ENCODE results near the gene MACROH2A1. TPM values are rescaled to one million over a fixed set of nuclear protein-coding genes. Genes with fewer than 3 reads are reported as not detected.
A peak's percentile ranks its signal among the peaks of the same experiment; 100 is the strongest.

The MACROH2A1 gene
- total RNA-seq, 1 donor from 2014 or later: 179 TPM

DNA sequence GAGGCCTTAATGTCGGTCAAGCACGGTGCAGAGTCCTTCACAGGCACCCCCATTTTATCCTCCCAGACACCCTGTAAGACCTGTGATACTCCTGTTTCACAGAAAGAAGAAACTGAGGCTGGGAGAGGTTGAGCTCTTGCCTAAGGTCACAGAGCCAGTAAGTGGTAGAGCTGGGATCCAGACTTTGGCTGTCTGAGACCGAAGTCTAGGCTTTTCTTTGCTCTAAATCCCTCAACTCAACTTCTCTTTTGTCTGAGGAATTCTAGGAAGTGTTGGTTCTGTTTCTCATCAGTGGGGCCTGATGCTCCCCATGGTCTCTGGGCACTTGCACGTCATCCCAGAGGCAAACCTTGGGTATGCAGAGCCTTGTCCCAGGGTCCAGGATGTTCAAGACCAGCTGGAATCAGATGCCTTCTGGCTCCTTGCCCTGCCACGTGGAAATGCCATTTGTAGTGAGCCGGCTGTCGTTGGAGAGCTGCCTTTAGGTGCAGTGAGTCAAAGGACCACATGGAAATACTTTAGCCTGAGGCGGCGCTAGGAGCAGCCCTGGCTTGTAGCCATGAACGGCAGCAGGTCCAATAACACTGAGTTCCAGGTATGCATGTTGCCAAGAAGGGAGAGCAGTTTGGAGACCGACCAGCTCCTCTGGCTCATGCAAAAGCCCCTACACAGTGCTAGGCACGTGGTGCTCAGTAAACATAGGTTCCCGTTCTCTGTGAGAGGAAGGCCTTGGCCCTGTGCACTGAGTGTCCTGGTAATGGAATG, 38.9 kb upstream of the MACROH2A1 start:
- H3K4me1 ChIP-seq: peaks cover 47% of the 10 kb centered on the region

DNA sequence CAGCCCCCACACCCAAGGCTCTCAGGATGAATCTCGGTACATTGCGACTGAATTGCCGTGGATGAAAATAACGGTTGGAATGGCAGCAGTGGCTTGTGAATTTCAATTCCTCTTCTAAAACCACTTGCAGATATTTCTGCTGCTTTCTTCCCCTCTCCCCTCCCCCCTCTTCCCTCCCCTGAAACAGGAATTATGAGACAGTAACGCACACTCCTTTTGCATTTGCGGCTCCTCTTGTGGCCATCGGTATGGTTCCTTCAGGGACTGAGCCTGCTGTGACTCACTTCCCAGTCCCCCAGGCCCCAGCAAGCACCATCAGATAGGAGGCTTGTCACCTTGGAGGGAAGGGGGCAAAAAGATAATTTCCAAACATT, 38.4 kb upstream of the MACROH2A1 start:
- Histone ChIP-seq H3K36me3 (no peaks in the 10 kb centered on the region), H3K27me3 (peaks cover 6% of the 10 kb centered on the region), H3K4me1 (peaks cover 47% of the 10 kb centered on the region), H3K27ac (peak overlapping the region; percentile 42), H3K4me3 (no peak overlapping the region), H3K9me3 (no peaks in the 10 kb centered on the region)
- DNase-seq (no peak), ATAC-seq (peak; percentile 33)
- TF ChIP-seq, protein P1, sequence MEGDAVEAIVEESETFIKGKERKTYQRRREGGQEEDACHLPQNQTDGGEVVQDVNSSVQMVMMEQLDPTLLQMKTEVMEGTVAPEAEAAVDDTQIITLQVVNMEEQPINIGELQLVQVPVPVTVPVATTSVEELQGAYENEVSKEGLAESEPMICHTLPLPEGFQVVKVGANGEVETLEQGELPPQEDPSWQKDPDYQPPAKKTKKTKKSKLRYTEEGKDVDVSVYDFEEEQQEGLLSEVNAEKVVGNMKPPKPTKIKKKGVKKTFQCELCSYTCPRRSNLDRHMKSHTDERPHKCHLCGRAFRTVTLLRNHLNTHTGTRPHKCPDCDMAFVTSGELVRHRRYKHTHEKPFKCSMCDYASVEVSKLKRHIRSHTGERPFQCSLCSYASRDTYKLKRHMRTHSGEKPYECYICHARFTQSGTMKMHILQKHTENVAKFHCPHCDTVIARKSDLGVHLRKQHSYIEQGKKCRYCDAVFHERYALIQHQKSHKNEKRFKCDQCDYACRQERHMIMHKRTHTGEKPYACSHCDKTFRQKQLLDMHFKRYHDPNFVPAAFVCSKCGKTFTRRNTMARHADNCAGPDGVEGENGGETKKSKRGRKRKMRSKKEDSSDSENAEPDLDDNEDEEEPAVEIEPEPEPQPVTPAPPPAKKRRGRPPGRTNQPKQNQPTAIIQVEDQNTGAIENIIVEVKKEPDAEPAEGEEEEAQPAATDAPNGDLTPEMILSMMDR (IDR thresholded peaks at IDR 0.05): no peak
- intact Hi-C loops (cut with DNase I): no loop called here

More for the DNA sequence above, 38.9 kb upstream of the MACROH2A1 start:
- H3K9me3 ChIP-seq: no peaks in the 10 kb centered on the region
- intact Hi-C loops (cut with DNase I): no loop called here
- peaks cover 6% of the 10 kb centered on the region for H3K27me3 ChIP-seq
- TF ChIP-seq, protein P1 (IDR thresholded peaks at IDR 0.05): no peak
- H3K36me3 ChIP-seq: no peaks in the 10 kb centered on the region
- peak overlapping the region; percentile 42 for H3K27ac ChIP-seq
- H3K4me3 ChIP-seq: no peak overlapping the region
- ATAC-seq (peak; percentile 14), DNase-seq (peak; percentile 64)

DNA sequence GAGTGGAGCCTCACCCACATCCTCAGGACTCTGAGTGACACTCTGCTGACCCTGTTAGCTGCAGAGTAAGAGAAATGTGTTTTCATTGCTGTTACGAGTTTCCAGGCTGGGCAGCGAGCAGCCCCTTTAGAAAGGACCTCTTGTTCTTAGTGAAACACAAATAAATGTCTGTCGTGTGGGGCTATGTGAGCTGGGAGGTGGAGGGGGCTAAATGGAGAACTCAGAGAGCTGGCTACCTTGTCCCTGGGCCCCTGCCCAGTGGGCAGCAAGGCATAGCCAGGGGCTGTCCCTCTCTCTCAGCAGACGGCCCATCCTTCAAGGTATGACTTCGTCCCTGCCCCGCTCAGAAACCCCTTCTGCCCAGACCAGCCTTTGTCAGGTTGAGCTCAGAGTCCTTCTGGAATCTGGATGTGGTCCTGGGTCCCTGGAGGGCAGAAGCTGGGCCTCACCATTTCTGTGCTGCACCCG, 38.0 kb upstream of the MACROH2A1 start:
- Histone ChIP-seq H3K27ac (no peak overlapping the region), H3K27me3 (peaks cover 6% of the 10 kb centered on the region), H3K9me3 (no peaks in the 10 kb centered on the region), H3K36me3 (no peaks in the 10 kb centered on the region), H3K4me1 (peaks cover 47% of the 10 kb centered on the region), H3K4me3 (no peak overlapping the region)
- DNase-seq (no peak), ATAC-seq (no peak)
- TF ChIP-seq, protein P1 (IDR thresholded peaks at IDR 0.05): no peak
- intact Hi-C loops (cut with DNase I): no loop called here

DNA sequence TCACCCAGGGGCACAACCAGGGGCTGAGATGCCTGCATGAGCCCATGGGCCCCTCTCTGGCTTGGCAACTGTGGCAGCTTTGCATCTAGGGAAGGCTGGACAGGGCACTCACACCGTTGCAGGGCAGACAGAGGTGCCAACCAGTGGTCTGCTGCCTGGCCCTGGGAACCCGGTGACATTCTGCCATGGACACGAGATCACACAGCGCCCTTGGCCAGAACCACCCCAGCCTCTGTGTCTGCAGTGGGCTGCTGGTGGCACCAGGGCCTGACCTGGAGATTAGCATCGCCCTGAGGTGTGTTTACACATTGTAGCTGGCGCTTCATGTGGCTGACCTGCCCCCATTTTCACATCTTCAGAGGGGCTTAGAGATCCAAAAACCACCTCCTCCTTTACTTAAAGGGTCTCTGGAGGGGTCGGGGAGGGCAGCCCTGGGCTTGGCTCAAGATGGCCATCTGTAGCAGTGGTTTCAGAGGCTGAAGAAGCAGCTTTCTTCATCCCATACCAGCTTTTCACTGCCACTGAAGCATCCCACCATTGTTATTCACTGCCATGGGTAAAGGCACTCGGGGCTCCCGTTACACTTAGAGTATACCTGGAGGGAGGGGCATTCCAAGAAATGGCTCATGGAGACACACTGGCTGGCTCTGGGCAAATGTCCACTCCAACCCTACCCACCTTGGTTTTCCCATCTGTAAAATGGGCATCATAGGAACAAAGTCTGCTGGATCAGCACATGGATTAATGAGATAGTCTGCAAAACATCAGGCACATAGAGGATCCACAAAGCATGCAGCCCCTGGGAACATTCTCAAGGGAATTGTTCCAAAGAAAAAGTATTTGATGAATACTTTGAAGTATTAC, 36.7 kb upstream of the MACROH2A1 start:
- peaks cover 38% of the 10 kb centered on the region for H3K4me1 ChIP-seq
- TF ChIP-seq, protein P1 (IDR thresholded peaks at IDR 0.05): no peak
- no peak overlapping the region for H3K4me3 ChIP-seq
- intact Hi-C loops (cut with DNase I): no loop called here
- H3K36me3 ChIP-seq: no peaks in the 10 kb centered on the region
- no peak for ATAC-seq
- peaks cover 6% of the 10 kb centered on the region for H3K27me3 ChIP-seq
- H3K27ac ChIP-seq: no peak overlapping the region
- no peaks in the 10 kb centered on the region for H3K9me3 ChIP-seq
- no peak for DNase-seq

DNA sequence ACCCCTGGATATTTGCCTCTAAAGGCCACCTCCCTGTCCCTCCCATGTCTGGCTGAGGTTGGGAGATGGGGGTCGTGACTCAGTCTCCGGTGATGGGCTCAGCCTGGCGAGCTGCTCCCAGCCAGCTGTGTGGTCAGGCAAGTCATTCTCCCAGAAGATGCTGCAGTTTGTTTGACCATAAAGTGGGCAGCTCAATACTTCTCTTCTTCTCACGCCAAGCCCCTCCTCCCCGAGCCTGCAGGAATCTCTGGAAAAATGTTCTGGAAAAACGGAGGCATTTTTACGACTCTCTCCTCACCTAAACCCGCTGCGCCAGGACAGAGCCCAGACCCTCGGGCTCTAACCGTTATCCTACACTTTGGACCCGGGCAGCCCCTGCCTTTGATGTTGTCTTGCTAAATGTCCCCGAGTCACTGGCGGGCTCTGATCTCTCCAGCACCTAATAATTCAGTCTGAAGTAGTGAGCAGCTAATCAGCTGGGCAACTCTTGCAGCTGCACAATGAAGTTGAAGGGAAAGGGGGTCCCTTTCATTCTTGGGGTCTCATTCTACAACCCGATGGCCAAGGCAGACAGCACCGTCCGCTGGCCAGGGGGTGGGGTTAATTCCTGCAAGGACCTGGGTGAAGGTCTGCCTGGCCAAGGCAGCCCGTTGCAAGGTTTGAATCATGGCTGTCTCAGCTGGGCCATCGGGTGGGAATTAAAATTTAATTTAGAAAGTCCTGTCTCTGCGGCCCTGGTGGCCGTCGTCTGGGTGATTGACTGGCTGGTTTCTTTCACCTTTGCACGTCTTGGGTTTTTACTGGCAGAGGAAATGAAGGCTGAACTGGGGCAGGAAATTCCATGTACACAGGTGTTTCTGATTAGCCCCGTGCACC, 35.8 kb upstream of the MACROH2A1 start:
- Histone ChIP-seq H3K9me3 (no peaks in the 10 kb centered on the region), H3K27ac (no peak overlapping the region), H3K4me3 (no peak overlapping the region), H3K27me3 (peaks cover 6% of the 10 kb centered on the region), H3K4me1 (peaks cover 35% of the 10 kb centered on the region), H3K36me3 (no peaks in the 10 kb centered on the region)
- DNase-seq: no peak
- intact Hi-C loops (cut with DNase I): no loop called here
- TF ChIP-seq, protein P1 (IDR thresholded peaks at IDR 0.05): no peak
- ATAC-seq: no peak
